Measurements from ENCODE around the gene COL8A2.

COL8A2 gene

GRCh38 chr1:36125129-36125991 lies at the start of gene COL8A2:
TSS of gene COL8A2 (minus strand) at chr1:36125222. CDS start at chr1:36100242, 24,980 bp downstream.
- Histone ChIP-seq H3K4me1 (ENCODE audit: control insufficient read depth, insufficient read depth, low read length) (peaks cover 9% of the 10 kb centered on the region), H3K4me3 (ENCODE audit: low read length) (no peak within 1 kb of the TSS), H3K9ac (ENCODE audit: low read length) (no peak within 1 kb of the TSS), H3K36me3 (ENCODE audit: control insufficient read depth, insufficient read depth, low read length) (no peaks in the 10 kb centered on the region), H3K9me3 (ENCODE audit: control insufficient read depth, low read length) (no peaks in the 10 kb centered on the region), H3K27me3 (ENCODE audit: control insufficient read depth, insufficient read depth, low read length) (peaks cover 27% of the 10 kb centered on the region)

GRCh38 chr1:36174713-36175112 lies 49.7 kb upstream of the COL8A2 start:
- Histone ChIP-seq H3K27me3 (ENCODE audit: control insufficient read depth, insufficient read depth, low read length) (no peaks in the 10 kb centered on the region), H3K4me3 (ENCODE audit: low read length) (no peak overlapping the region), H3K36me3 (ENCODE audit: control insufficient read depth, insufficient read depth, low read length) (peaks cover 34% of the 10 kb centered on the region), H3K9ac (ENCODE audit: low read length) (no peak overlapping the region), H3K4me1 (ENCODE audit: control insufficient read depth, insufficient read depth, low read length) (peaks cover 18% of the 10 kb centered on the region), H3K9me3 (ENCODE audit: control insufficient read depth, low read length) (no peaks in the 10 kb centered on the region)

GRCh38 chr1:36172983-36173382 lies 48.0 kb upstream of the COL8A2 start:
- H3K27me3 ChIP-seq (ENCODE audit: control insufficient read depth, insufficient read depth, low read length), result no peaks in the 10 kb centered on the region
- H3K9ac ChIP-seq (ENCODE audit: low read length), result no peak overlapping the region
- H3K4me1 ChIP-seq (ENCODE audit: control insufficient read depth, insufficient read depth, low read length), result peaks cover 10% of the 10 kb centered on the region
- H3K9me3 ChIP-seq (ENCODE audit: control insufficient read depth, low read length), result no peaks in the 10 kb centered on the region
- peaks cover 31% of the 10 kb centered on the region for H3K36me3 ChIP-seq (ENCODE audit: control insufficient read depth, insufficient read depth, low read length)
- no peak overlapping the region for H3K4me3 ChIP-seq (ENCODE audit: low read length)

GRCh38 chr1:36172017-36172747 lies 47.2 kb upstream of the COL8A2 start:
- Histone ChIP-seq H3K4me3 (ENCODE audit: low read length) (no peak overlapping the region), H3K27me3 (ENCODE audit: control insufficient read depth, insufficient read depth, low read length) (no peaks in the 10 kb centered on the region), H3K36me3 (ENCODE audit: control insufficient read depth, insufficient read depth, low read length) (peaks cover 27% of the 10 kb centered on the region), H3K4me1 (ENCODE audit: control insufficient read depth, insufficient read depth, low read length) (peaks cover 10% of the 10 kb centered on the region), H3K9ac (ENCODE audit: low read length) (no peak overlapping the region), H3K9me3 (ENCODE audit: control insufficient read depth, low read length) (no peaks in the 10 kb centered on the region)

- peaks cover 23% of the 10 kb centered on the region for H3K36me3 ChIP-seq (ENCODE audit: control insufficient read depth, insufficient read depth, low read length)
- no peak overlapping the region for H3K4me3 ChIP-seq (ENCODE audit: low read length)
- H3K4me1 ChIP-seq (ENCODE audit: control insufficient read depth, insufficient read depth, low read length), result peaks cover 10% of the 10 kb centered on the region
- H3K9ac ChIP-seq (ENCODE audit: low read length), result no peak overlapping the region
- H3K9me3 ChIP-seq (ENCODE audit: control insufficient read depth, low read length), result no peaks in the 10 kb centered on the region
- H3K27me3 ChIP-seq (ENCODE audit: control insufficient read depth, insufficient read depth, low read length), result no peaks in the 10 kb centered on the region
These were observed 45.8 kb upstream of the COL8A2 start for GRCh38 chr1:36170643-36171412.

GRCh38 chr1:36168514-36168913 lies 43.5 kb upstream of the COL8A2 start:
- no peaks in the 10 kb centered on the region for H3K9me3 ChIP-seq (ENCODE audit: control insufficient read depth, low read length)
- H3K36me3 ChIP-seq (ENCODE audit: control insufficient read depth, insufficient read depth, low read length), result peaks cover 16% of the 10 kb centered on the region
- H3K9ac ChIP-seq (ENCODE audit: low read length), result no peak overlapping the region
- H3K4me1 ChIP-seq (ENCODE audit: control insufficient read depth, insufficient read depth, low read length), result peaks cover under 1% of the 10 kb centered on the region
- no peaks in the 10 kb centered on the region for H3K27me3 ChIP-seq (ENCODE audit: control insufficient read depth, insufficient read depth, low read length)
- H3K4me3 ChIP-seq (ENCODE audit: low read length), result no peak overlapping the region

DNA sequence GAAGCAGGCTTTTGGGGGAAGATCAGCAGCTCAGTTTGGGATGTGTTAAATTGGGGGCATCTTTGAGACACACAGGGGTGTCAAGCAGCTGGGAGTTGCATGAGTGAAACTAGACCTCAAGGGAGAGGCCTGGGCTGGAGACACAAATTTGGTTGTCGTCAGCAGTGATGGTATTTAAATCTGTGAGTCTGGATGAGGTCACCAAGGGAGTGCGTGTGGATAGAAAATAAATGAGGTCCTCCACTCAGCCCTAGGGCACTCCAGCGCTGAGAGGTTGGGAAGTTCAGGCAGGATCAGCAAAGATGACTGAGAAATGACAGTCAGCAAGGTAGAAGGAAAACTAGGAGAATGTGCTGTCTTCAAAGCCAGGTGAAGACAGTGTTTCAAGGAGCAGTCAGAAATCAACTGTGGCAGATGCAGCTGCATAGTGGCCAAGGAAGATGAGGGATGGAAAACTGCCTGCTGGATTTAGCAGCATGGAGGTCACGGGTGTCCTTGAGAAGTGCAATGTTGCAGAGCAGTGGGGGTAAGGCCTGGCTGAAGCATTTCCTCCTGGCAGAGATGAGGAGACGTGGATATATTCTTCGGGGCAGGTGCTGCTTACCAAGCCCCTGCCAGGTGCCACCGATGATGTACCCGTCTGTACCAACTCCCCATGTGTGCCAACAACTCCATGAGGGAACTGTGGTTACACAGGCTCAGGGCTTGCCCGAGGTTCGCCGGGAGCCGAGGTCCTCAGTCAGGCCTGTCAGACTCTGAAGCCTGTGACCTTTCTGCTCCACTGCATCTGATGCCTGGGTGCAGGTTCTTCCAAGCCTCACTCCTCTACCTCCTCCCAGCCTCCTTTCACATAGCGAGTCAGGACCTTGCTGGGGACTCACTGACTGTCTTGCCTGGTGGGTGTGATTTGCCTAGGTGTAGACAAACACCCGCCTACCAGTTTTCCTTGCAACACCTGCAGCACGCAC lies 42.2 kb upstream of the COL8A2 start:
- Histone ChIP-seq H3K4me1 (ENCODE audit: control insufficient read depth, insufficient read depth, low read length) (peaks cover 13% of the 10 kb centered on the region), H3K4me3 (ENCODE audit: low read length) (no peak overlapping the region), H3K27me3 (ENCODE audit: control insufficient read depth, insufficient read depth, low read length) (no peaks in the 10 kb centered on the region), H3K36me3 (ENCODE audit: control insufficient read depth, insufficient read depth, low read length) (peaks cover 3% of the 10 kb centered on the region), H3K9ac (ENCODE audit: low read length) (no peak overlapping the region), H3K9me3 (ENCODE audit: control insufficient read depth, low read length) (no peaks in the 10 kb centered on the region)

DNA sequence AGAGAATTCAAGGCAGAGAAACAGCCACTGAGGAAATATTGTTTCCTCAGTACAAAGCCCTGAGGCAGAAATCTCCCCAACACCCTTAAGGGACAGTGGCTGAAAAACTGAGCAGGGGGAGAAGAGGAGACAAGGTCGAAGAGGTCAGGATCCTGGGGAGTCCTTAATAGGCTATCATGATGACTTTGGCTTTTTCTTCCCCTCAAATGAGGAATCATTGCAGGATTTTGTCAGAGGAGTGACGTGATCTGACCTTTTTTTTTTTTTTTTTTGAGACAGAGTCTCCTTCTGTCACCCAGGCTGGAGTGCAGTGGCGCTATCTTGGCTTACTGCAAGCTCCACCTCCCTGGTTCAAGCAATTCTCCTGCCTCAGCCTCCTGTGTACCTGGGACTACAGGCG lies 41.1 kb upstream of the COL8A2 start:
- Histone ChIP-seq H3K4me1 (ENCODE audit: control insufficient read depth, insufficient read depth, low read length) (peaks cover 24% of the 10 kb centered on the region), H3K9me3 (ENCODE audit: control insufficient read depth, low read length) (no peaks in the 10 kb centered on the region), H3K36me3 (ENCODE audit: control insufficient read depth, insufficient read depth, low read length) (no peaks in the 10 kb centered on the region), H3K27me3 (ENCODE audit: control insufficient read depth, insufficient read depth, low read length) (no peaks in the 10 kb centered on the region), H3K4me3 (ENCODE audit: low read length) (no peak overlapping the region), H3K9ac (ENCODE audit: low read length) (no peak overlapping the region)

- Histone ChIP-seq H3K36me3 (ENCODE audit: control insufficient read depth, insufficient read depth, low read length) (no peaks in the 10 kb centered on the region), H3K9ac (ENCODE audit: low read length) (no peak overlapping the region), H3K27me3 (ENCODE audit: control insufficient read depth, insufficient read depth, low read length) (no peaks in the 10 kb centered on the region), H3K4me1 (ENCODE audit: control insufficient read depth, insufficient read depth, low read length) (peaks cover 33% of the 10 kb centered on the region), H3K9me3 (ENCODE audit: control insufficient read depth, low read length) (no peaks in the 10 kb centered on the region), H3K4me3 (ENCODE audit: low read length) (no peak overlapping the region)
These were observed 40.1 kb upstream of the COL8A2 start for GRCh38 chr1:36165145-36165544.

GRCh38 chr1:36164361-36164760 lies 39.3 kb upstream of the COL8A2 start:
- H3K27me3 ChIP-seq (ENCODE audit: control insufficient read depth, insufficient read depth, low read length), result no peaks in the 10 kb centered on the region
- H3K9me3 ChIP-seq (ENCODE audit: control insufficient read depth, low read length), result no peaks in the 10 kb centered on the region
- H3K4me3 ChIP-seq (ENCODE audit: low read length), result no peak overlapping the region
- H3K4me1 ChIP-seq (ENCODE audit: control insufficient read depth, insufficient read depth, low read length), result peaks cover 41% of the 10 kb centered on the region
- no peaks in the 10 kb centered on the region for H3K36me3 ChIP-seq (ENCODE audit: control insufficient read depth, insufficient read depth, low read length)
- no peak overlapping the region for H3K9ac ChIP-seq (ENCODE audit: low read length)

DNA sequence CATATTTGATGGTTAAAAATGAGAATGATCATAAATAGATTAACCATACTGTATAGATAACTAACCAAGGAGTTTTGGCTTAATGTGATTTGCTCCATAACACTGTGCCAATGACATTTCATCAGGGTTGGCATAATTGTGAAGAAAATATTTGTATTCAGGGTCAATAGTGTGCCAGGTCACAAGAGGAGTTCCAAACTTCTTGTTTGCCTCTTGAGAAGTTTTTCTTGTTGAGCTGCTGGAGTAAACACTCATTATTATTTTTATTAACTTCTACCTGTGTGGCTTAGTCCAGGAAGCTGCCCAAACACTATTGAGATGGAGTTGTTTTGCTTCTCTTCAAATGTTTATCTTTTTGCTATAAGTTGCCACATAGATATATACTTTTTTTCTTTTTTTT lies 38.4 kb upstream of the COL8A2 start:
- no peaks in the 10 kb centered on the region for H3K9me3 ChIP-seq (ENCODE audit: control insufficient read depth, low read length)
- no peaks in the 10 kb centered on the region for H3K36me3 ChIP-seq (ENCODE audit: control insufficient read depth, insufficient read depth, low read length)
- H3K27me3 ChIP-seq (ENCODE audit: control insufficient read depth, insufficient read depth, low read length), result no peaks in the 10 kb centered on the region
- H3K9ac ChIP-seq (ENCODE audit: low read length), result no peak overlapping the region
- peaks cover 42% of the 10 kb centered on the region for H3K4me1 ChIP-seq (ENCODE audit: control insufficient read depth, insufficient read depth, low read length)
- no peak overlapping the region for H3K4me3 ChIP-seq (ENCODE audit: low read length)

All from mucosa of stomach (tissue), 1 donor.